NB4 (cell line): ENCODE results near the gene SLC25A4.

ENCODE experiments used
- DNase-seq: peaks from one replicate; pipeline ENCODE4 v3.0.0; 2010; ENCODE audit warnings: low read depth
- H3K4me3 ChIP-seq: one replicate; pipeline ENCODE4 v1.5.1; 2011; ENCODE audit warnings: mild to moderate bottlenecking, low read depth, low read length, moderate library complexity
- CTCF ChIP-seq: IDR thresholded peaks from one replicate; pipeline ENCODE4 v1.5.1; 2012; ENCODE audit warnings: low read depth, low read length
- MAX ChIP-seq: IDR thresholded peaks from 2 replicates; pipeline ENCODE4 v1.6.1; 2011; ENCODE audit warnings: low read depth, low read length
- MYC ChIP-seq: IDR thresholded peaks from 2 replicates; pipeline ENCODE4 v1.6.1; 2011; ENCODE audit warnings: low read depth, low read length
- POLR2A ChIP-seq: IDR thresholded peaks from 2 replicates; pipeline ENCODE4 v1.6.1; 2011; ENCODE audit warnings: mild to moderate bottlenecking; ENCODE audit not compliant: insufficient read length; ENCODE audit errors: extremely low read depth

SLC25A4 gene

GRCh38 chr4:185142912-185143600, at the start of gene SLC25A4:
Gene SLC25A4, plus strand, starts transcription at chr4:185143266. Its CDS starts 107 bp downstream, at chr4:185143373.
- DNase-seq, result peak; percentile 83
- H3K4me3 ChIP-seq, result peak within 1 kb of the TSS; percentile 60
- no peak for TF ChIP-seq POLR2A

DNA sequence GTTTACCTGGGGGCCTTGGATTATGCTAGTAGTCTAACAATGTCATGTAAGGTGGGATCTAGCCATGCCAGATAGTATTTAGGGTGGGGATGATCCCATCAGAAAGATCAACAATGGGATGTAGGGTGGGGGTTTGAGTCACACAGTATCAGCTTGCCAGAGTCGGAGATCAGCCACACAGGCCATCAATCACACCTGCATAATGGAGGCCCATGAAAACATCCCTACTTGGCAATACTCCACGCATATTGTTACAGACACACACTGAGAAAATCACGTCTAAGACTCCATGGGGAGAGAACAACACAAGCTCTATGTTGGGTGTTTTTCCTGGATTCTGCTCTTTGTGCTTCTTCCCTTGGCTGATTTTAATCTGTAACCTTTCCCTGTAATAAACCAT, 49.5 kb upstream of the SLC25A4 start:
- H3K4me3 ChIP-seq, result no peak overlapping the region
- no peak for DNase-seq
- TF ChIP-seq POLR2A (no peak), CTCF (no peak), MYC (no peak), MAX (no peak)

GRCh38 chr4:185096032-185096653, 46.9 kb upstream of the SLC25A4 start:
- H3K4me3 ChIP-seq, result no peak overlapping the region
- TF ChIP-seq MAX, result no peak
- TF ChIP-seq CTCF, result peak; percentile 44
- TF ChIP-seq MYC, result no peak
- TF ChIP-seq POLR2A, result no peak
- peak; percentile 56 for DNase-seq

GRCh38 chr4:185098474-185098873, 44.6 kb upstream of the SLC25A4 start:
- no peak overlapping the region for H3K4me3 ChIP-seq
- no peak for DNase-seq
- TF ChIP-seq MYC, result no peak
- TF ChIP-seq CTCF, result no peak
- no peak for TF ChIP-seq MAX
- TF ChIP-seq POLR2A, result no peak

- no peak for DNase-seq
- H3K4me3 ChIP-seq, result no peak overlapping the region
- TF ChIP-seq CTCF, result no peak
- TF ChIP-seq MYC, result no peak
- TF ChIP-seq MAX, result no peak
- no peak for TF ChIP-seq POLR2A
Observed at GRCh38 chr4:185099024-185099682, 43.9 kb upstream of the SLC25A4 start.

DNA sequence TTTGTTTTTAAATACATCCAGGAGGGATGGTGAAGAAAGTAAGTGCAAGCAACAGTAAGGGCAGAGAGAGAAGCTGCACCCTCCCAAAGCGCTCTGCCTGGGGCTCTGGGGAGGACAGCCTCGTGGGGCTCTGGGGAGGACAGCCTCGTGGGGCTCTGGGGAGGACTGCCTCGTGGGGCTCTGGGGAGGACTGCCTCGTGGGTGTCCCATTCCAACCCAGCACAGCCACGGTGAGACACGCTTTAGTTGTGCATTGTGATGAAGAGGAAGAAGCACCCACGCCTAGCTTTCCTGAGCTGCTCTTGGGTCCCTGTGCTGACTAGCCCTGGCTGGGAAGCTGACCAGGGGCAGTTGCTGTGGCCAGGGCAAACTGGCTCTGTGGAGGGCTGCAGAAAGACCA, 43.1 kb upstream of the SLC25A4 start:
- no peak for DNase-seq
- TF ChIP-seq CTCF (no peak), POLR2A (no peak), MAX (no peak), MYC (no peak)
- no peak overlapping the region for H3K4me3 ChIP-seq
